ENCODE measurements around the gene HTR3E.
A peak's percentile ranks its signal among the peaks of the same experiment; 100 is the strongest.
"Not testable (repeated sequence)": the region's sequence is repeated elsewhere in the genome, so short reads cannot be mapped to it uniquely, and the experiment has no call there.

Gene HTR3E

GRCh38 chr3:184117636-184118035 is 20.8 kb downstream of the HTR3E start:
- peak; percentile 72 for DNase-seq

- DNase-seq: not testable (repeated sequence)
Observed at GRCh38 chr3:184121031-184121430, 24.2 kb downstream of the HTR3E start.

- no peak for DNase-seq
Observed at GRCh38 chr3:184126006-184126405, 29.1 kb downstream of the HTR3E start.

GRCh38 chr3:184129012-184129411 is 32.1 kb downstream of the HTR3E start:
- peak; percentile 77 for DNase-seq

- DNase-seq: no peak
Observed at GRCh38 chr3:184132945-184133344, 36.1 kb downstream of the HTR3E start.

GRCh38 chr3:184133840-184134745 is 37.2 kb downstream of the HTR3E start:
- DNase-seq: peak; percentile 98

GRCh38 chr3:184134746-184135148 is 37.9 kb downstream of the HTR3E start:
- no peak for DNase-seq

- peak; percentile 99 for DNase-seq
Observed at GRCh38 chr3:184135149-184135910, 38.5 kb downstream of the HTR3E start, which contains the start of gene EIF2B5. Gene EIF2B5, plus strand, starts transcription at chr3:184135358. Its CDS starts 28 bp downstream, at chr3:184135386.

- DNase-seq: peak; percentile 47
Observed at GRCh38 chr3:184135911-184136260, 39.0 kb downstream of the HTR3E start.

GRCh38 chr3:184140436-184140835 is 43.6 kb downstream of the HTR3E start:
- DNase-seq: no peak

- DNase-seq: no peak
Observed at GRCh38 chr3:184142199-184142598, 45.3 kb downstream of the HTR3E start.

- DNase-seq: no peak
Observed at GRCh38 chr3:184143327-184143726, 46.5 kb downstream of the HTR3E start.

GRCh38 chr3:184144505-184144904 is 47.6 kb downstream of the HTR3E start:
- DNase-seq: no peak

- DNase-seq: peak; percentile 77
Observed at GRCh38 chr3:184145111-184145524, 48.3 kb downstream of the HTR3E start.

- DNase-seq: no peak
Observed at GRCh38 chr3:184145751-184146270, 48.9 kb downstream of the HTR3E start.

GRCh38 chr3:184148076-184148475 is 51.2 kb downstream of the HTR3E start:
- no peak for DNase-seq

- DNase-seq: no peak
Observed at GRCh38 chr3:184149123-184149522, 52.3 kb downstream of the HTR3E start.

GRCh38 chr3:184149770-184150169 is 52.9 kb downstream of the HTR3E start:
- DNase-seq: peak; percentile 50

- DNase-seq: peak; percentile 87
Observed at GRCh38 chr3:184154885-184155643, 58.2 kb downstream of the HTR3E start, which contains the start of gene DVL3. Gene DVL3, plus strand, starts transcription at chr3:184155377. Its CDS starts 259 bp downstream, at chr3:184155636.

GRCh38 chr3:184155644-184156521 is 59.0 kb downstream of the HTR3E start:
- DNase-seq: peak; percentile 74

GRCh38 chr3:184156522-184156955 is 59.7 kb downstream of the HTR3E start:
- DNase-seq: peak; percentile 89
